Osteocyte (in vitro differentiated cells): ENCODE data around the gene CORO7. TPM values are rescaled to one million over a fixed set of nuclear protein-coding genes. Genes with fewer than 3 reads are reported as not detected.

Source experiments
- DNase-seq: peaks from one replicate; pipeline ENCODE4 v3.0.0; 2021; ENCODE audit warnings: mixed read lengths; ENCODE audit not compliant: unreplicated experiment; ENCODE audit errors: extremely low spot score
- H3K27ac Mint-ChIP-seq: one replicate; pipeline ENCODE4 v1.8.0; 2021; ENCODE audit warnings: mild to moderate bottlenecking, mixed read lengths; ENCODE audit not compliant: unreplicated experiment
- H3K27me3 Mint-ChIP-seq: one replicate; pipeline ENCODE4 v1.8.0; 2021; ENCODE audit warnings: mixed read lengths; ENCODE audit not compliant: unreplicated experiment
- H3K36me3 Mint-ChIP-seq: one replicate; pipeline ENCODE4 v1.8.0; 2021; ENCODE audit warnings: mixed read lengths; ENCODE audit not compliant: unreplicated experiment
- H3K4me1 Mint-ChIP-seq: one replicate; pipeline ENCODE4 v1.8.0; 2021; ENCODE audit warnings: mixed read lengths; ENCODE audit not compliant: unreplicated experiment
- H3K4me3 Mint-ChIP-seq: one replicate; pipeline ENCODE4 v1.8.0; 2021; ENCODE audit warnings: mild to moderate bottlenecking, moderate library complexity, mixed read lengths; ENCODE audit not compliant: unreplicated experiment
- H3K9me3 Mint-ChIP-seq: one replicate; pipeline ENCODE4 v1.8.0; 2021; ENCODE audit warnings: mixed read lengths; ENCODE audit not compliant: unreplicated experiment
- total RNA-seq: library from RNA; stranded (reverse); gene quantifications from 2 replicates; pipeline ENCODE4 v1.2.1, GENCODE V29; 2021
- TF ChIP-seq, protein P1 (sequence below): fragments of 200-600 bp; sonication (generic); IDR thresholded peaks from 2 replicates; pipeline ENCODE4 v1.5.0; 2021; ENCODE audit warnings: antibody characterized with exemption, mild to moderate bottlenecking, moderate library complexity

Gene CORO7
- total RNA-seq, 1 donor from 2014 or later = 40.1 TPM

DNA sequence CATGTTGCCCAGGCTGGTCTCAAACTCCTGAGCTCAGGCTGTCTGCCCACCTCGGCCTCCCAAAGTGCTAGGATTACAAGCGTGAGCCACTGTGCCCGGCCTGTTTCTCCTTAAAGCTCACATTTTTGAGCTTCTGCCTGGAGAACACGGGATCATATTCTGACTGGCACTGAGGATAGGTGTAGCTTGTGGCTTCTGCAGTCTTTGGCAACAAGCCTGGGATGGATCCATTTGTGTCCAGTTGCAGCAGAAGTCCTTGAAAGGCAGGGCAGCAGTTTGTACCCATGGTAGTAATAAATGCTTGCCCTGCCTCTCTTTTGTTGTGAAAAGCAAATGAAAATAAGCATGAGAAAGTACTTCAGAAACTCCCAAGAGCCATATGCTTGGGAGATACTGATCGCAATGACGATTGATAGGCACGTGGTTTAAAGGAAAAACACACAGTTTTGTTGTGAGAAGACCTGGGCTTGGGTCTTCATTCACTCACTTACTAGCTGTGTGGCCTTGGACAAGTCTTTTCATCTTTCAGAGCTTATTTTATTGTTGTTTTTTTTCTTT lies 3.1 kb upstream of the CORO7 start:
- Mint-ChIP-seq H3K27ac (no peak overlapping the region), H3K9me3 (no peaks in the 10 kb centered on the region), H3K27me3 (no peaks in the 10 kb centered on the region), H3K4me3 (no peak overlapping the region), H3K36me3 (no peaks in the 10 kb centered on the region), H3K4me1 (peaks cover 13% of the 10 kb centered on the region)
- no peak for DNase-seq
- TF ChIP-seq, protein P1, sequence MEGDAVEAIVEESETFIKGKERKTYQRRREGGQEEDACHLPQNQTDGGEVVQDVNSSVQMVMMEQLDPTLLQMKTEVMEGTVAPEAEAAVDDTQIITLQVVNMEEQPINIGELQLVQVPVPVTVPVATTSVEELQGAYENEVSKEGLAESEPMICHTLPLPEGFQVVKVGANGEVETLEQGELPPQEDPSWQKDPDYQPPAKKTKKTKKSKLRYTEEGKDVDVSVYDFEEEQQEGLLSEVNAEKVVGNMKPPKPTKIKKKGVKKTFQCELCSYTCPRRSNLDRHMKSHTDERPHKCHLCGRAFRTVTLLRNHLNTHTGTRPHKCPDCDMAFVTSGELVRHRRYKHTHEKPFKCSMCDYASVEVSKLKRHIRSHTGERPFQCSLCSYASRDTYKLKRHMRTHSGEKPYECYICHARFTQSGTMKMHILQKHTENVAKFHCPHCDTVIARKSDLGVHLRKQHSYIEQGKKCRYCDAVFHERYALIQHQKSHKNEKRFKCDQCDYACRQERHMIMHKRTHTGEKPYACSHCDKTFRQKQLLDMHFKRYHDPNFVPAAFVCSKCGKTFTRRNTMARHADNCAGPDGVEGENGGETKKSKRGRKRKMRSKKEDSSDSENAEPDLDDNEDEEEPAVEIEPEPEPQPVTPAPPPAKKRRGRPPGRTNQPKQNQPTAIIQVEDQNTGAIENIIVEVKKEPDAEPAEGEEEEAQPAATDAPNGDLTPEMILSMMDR = no peak

GRCh38 chr16:4415538-4416199 lies 727 bp downstream of the CORO7 start:
- Mint-ChIP-seq H3K4me3 (peak overlapping the region; percentile 85), H3K27ac (peak overlapping the region; percentile 76), H3K4me1 (peaks cover 24% of the 10 kb centered on the region), H3K9me3 (no peaks in the 10 kb centered on the region), H3K27me3 (no peaks in the 10 kb centered on the region), H3K36me3 (no peaks in the 10 kb centered on the region)
- peak; percentile 86 for DNase-seq
- TF ChIP-seq, protein P1 = no peak

GRCh38 chr16:4414187-4414917 lies 2.0 kb downstream of the CORO7 start:
- TF ChIP-seq, protein P1 = no peak
- H3K27me3 Mint-ChIP-seq = no peaks in the 10 kb centered on the region
- H3K36me3 Mint-ChIP-seq = no peaks in the 10 kb centered on the region
- peaks cover 29% of the 10 kb centered on the region for H3K4me1 Mint-ChIP-seq
- no peak overlapping the region for H3K4me3 Mint-ChIP-seq
- H3K9me3 Mint-ChIP-seq = no peaks in the 10 kb centered on the region
- no peak overlapping the region for H3K27ac Mint-ChIP-seq
- no peak for DNase-seq

DNA sequence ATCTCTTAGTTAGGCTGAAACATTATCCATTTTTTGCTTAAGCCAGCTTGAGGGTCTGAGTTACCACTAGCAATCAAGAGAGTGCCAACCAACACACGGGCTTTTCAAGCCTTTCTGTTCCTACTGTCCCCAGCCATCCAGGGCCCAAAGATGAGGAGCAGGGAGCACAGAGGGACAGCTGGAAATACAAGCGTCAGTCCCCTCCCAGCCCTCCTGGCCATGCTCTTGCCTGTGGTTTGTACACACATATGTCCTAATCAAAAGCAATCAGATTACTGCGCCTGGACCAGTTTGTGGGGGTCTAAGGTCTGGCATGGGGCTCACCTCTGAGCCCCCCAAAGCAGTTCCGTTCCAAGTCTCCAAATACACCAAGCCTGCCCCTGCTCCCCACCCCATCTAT lies 3.5 kb downstream of the CORO7 start:
- H3K27me3 Mint-ChIP-seq = no peaks in the 10 kb centered on the region
- H3K4me3 Mint-ChIP-seq = no peak overlapping the region
- peaks cover 29% of the 10 kb centered on the region for H3K4me1 Mint-ChIP-seq
- no peaks in the 10 kb centered on the region for H3K9me3 Mint-ChIP-seq
- TF ChIP-seq, protein P1 = no peak
- no peak overlapping the region for H3K27ac Mint-ChIP-seq
- no peaks in the 10 kb centered on the region for H3K36me3 Mint-ChIP-seq
- no peak for DNase-seq

DNA sequence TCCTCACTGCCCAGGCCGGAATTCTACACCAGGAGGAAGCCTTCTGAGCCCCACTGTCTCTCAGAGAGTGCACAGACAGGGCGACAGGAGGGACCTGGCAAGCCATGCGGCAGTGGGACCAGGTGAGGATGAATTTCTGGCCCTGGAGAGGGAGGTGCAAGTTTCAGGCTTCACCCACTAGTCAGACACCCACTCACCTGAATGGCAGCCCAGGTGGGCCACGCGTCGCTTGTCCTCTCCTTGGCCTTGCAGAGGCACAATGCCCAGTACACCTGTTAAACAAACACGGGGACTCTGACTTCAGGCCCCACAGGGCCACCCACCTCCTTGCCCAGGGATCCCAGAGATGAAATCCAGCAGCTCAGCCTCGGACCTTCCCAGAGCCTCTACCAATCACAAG lies 4.2 kb downstream of the CORO7 start:
- H3K27me3 Mint-ChIP-seq = no peaks in the 10 kb centered on the region
- H3K36me3 Mint-ChIP-seq = no peaks in the 10 kb centered on the region
- H3K9me3 Mint-ChIP-seq = no peaks in the 10 kb centered on the region
- no peak overlapping the region for H3K27ac Mint-ChIP-seq
- DNase-seq = no peak
- H3K4me1 Mint-ChIP-seq = peaks cover 29% of the 10 kb centered on the region
- TF ChIP-seq, protein P1 = no peak
- no peak overlapping the region for H3K4me3 Mint-ChIP-seq
